ENCODE data around the gene ELMOD2. TPM values are rescaled to one million over a fixed set of nuclear protein-coding genes. Genes with fewer than 3 reads are reported as not detected.

Gene ELMOD2
- total RNA-seq, 1 experiment from 2014 or later: 37.2 TPM

DNA sequence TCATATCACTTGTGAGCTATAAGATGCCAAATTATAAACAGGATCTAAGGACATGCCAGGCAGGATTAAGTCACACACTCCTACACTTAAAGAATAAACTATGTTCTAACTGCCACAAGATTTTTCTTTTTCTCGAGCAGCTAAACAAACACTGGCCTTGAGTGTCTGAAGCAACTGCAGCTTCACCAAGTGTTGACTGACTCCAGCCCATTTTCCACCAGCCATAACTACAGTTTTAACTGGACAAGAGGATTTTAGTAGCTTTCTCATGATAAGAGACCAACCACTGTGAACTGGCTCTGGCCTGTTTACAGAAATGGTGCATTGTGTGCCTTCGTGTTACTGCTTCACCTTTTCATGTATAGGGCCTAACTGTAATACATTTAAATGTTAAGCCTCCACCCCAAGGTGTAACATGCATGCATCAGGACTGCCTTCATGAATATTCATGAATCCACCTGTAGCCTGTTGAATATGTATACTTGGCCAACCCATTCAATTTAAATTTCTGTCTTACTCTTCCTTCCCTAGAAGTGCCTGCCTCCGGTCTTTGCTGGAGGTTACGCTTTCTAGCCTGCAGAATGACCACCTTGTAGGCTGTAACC, 34.0 kb downstream of the ELMOD2 start:
- H3K27ac ChIP-seq (ENCODE audit: low read depth, low read length, poor library complexity, severe bottlenecking): no peak overlapping the region
- CTCF ChIA-PET: no interaction called here

DNA sequence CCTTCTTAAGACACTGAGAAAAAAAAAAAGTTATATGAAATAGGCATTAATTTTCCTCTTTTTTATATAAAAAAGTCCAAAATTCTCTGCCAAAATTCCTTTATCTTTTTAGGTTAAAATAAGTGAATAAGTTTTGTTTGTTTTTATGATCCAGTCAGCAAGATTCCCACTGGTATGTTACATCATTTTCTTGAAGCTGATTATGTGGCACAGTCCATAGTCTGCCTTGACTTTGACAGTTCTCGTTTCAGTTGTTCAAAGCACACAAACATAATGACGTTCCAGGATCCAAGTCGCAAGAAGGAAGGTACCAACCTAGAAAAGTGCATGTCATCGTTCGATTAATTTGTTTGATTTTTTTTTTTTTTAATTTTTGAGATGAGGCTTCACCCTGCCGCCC, 35.7 kb downstream of the ELMOD2 start:
- intact Hi-C loops (cut with micrococcal nuclease; ENCODE audit: unreplicated experiment): no loop called here
- no peak for TF ChIP-seq EZH2 (IDR thresholded peaks at IDR 0.05; ENCODE audit: borderline replicate concordance, low read depth, low read length, poor library complexity, severe bottlenecking)
- TF ChIP-seq, protein P1, sequence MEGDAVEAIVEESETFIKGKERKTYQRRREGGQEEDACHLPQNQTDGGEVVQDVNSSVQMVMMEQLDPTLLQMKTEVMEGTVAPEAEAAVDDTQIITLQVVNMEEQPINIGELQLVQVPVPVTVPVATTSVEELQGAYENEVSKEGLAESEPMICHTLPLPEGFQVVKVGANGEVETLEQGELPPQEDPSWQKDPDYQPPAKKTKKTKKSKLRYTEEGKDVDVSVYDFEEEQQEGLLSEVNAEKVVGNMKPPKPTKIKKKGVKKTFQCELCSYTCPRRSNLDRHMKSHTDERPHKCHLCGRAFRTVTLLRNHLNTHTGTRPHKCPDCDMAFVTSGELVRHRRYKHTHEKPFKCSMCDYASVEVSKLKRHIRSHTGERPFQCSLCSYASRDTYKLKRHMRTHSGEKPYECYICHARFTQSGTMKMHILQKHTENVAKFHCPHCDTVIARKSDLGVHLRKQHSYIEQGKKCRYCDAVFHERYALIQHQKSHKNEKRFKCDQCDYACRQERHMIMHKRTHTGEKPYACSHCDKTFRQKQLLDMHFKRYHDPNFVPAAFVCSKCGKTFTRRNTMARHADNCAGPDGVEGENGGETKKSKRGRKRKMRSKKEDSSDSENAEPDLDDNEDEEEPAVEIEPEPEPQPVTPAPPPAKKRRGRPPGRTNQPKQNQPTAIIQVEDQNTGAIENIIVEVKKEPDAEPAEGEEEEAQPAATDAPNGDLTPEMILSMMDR (conservative IDR thresholded peaks at IDR 0.05; ENCODE audit: low read depth, low read length): no peak
- BruUV-seq (replicated peaks): no TSS peak
- POLR2A ChIA-PET (ENCODE audit: low non-redundant PET): no interaction called here
- CTCF ChIA-PET: no interaction called here
- H3K27ac ChIP-seq (ENCODE audit: low read depth, low read length, poor library complexity, severe bottlenecking): no peak overlapping the region
- H3K4me3 ChIP-seq (ENCODE audit: low read depth, low read length, poor library complexity, severe bottlenecking): no peak overlapping the region
- H3K4me1 ChIP-seq (ENCODE audit: insufficient read depth, low read length, poor library complexity, severe bottlenecking): no peaks in the 10 kb centered on the region
- H3K9me3 ChIP-seq (ENCODE audit: low read depth, low read length, poor library complexity, severe bottlenecking): no peaks in the 10 kb centered on the region
- H3K27me3 ChIP-seq (replicated peaks; ENCODE audit: insufficient read depth, low read depth, low read length, poor library complexity): no peaks in the 10 kb centered on the region
- DNase-seq (ENCODE audit: low spot score): no peak
- H3K36me3 ChIP-seq (ENCODE audit: insufficient read depth, low read length, poor library complexity, severe bottlenecking): no peaks in the 10 kb centered on the region

More for the DNA sequence above, 34.0 kb downstream of the ELMOD2 start:
- POLR2A ChIA-PET (ENCODE audit: low non-redundant PET): no interaction called here
- Histone ChIP-seq H3K36me3 (ENCODE audit: insufficient read depth, low read length, poor library complexity, severe bottlenecking) (no peaks in the 10 kb centered on the region), H3K9me3 (ENCODE audit: low read depth, low read length, poor library complexity, severe bottlenecking) (no peaks in the 10 kb centered on the region), H3K4me3 (ENCODE audit: low read depth, low read length, poor library complexity, severe bottlenecking) (no peak overlapping the region), H3K27me3 (replicated peaks; ENCODE audit: insufficient read depth, low read depth, low read length, poor library complexity) (no peaks in the 10 kb centered on the region), H3K4me1 (ENCODE audit: insufficient read depth, low read length, poor library complexity, severe bottlenecking) (no peaks in the 10 kb centered on the region)
- no TSS peak for BruUV-seq (replicated peaks)
- intact Hi-C loops (cut with micrococcal nuclease; ENCODE audit: unreplicated experiment): no loop called here
- TF ChIP-seq, protein P1 (conservative IDR thresholded peaks at IDR 0.05; ENCODE audit: low read depth, low read length): no peak
- TF ChIP-seq EZH2 (IDR thresholded peaks at IDR 0.05; ENCODE audit: borderline replicate concordance, low read depth, low read length, poor library complexity, severe bottlenecking): no peak
- no peak for DNase-seq (ENCODE audit: low spot score)

DNA sequence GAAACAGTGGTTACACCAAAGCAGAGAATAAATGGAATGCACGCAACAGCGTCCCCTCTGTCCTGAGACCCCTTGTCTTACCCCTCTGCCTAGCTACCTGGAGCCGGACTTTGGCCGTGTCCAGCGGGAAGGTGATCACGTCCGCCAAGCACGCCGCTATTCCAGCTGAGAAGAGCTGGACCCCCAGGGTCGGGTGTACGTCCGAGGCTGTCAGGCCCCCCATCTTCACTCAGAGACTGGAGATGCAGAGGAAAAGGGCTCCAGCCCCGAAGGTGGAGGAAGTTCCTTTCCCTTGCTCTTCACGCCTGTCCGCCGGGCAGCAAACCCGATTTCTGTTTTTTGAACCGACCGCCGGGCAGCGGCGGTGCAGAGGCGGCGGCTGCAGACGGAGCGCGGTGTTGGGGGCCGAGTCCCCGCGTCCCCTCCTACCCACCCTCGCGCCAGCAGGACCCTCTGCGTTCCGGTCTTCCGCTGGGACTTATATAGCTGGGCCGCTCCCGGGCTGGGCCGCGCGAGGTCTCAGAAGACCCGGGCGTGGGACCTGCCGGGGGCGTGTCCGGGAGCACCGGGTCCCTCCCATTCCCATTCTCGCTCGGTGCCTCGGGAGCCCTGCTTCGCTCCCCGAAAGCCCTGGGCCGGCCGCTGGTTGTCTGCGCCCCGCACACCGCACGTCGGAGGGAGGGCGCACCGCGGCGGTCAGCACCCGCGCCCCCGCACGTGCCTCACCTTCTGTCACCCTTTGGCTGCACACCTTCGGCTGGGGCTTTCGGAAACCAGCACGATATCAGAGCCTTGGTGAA, 44.7 kb downstream of the ELMOD2 start, which contains the start of gene UCP1:
Gene UCP1 (minus strand): TSS at position 455 of the 800 bp plus-strand sequence. CDS start 232 bp downstream, at position 223.
- no peaks in the 10 kb centered on the region for H3K4me1 ChIP-seq (ENCODE audit: insufficient read depth, low read length, poor library complexity, severe bottlenecking)
- H3K9me3 ChIP-seq (ENCODE audit: low read depth, low read length, poor library complexity, severe bottlenecking): no peaks in the 10 kb centered on the region
- CTCF ChIA-PET: no interaction called here
- POLR2A ChIA-PET (ENCODE audit: low non-redundant PET): no interaction called here
- H3K4me3 ChIP-seq (ENCODE audit: low read depth, low read length, poor library complexity, severe bottlenecking): peak within 1 kb of the TSS; percentile 38
- peaks cover 59% of the 10 kb centered on the region for H3K27me3 ChIP-seq (replicated peaks; ENCODE audit: insufficient read depth, low read depth, low read length, poor library complexity)
- H3K36me3 ChIP-seq (ENCODE audit: insufficient read depth, low read length, poor library complexity, severe bottlenecking): no peaks in the 10 kb centered on the region
- H3K27ac ChIP-seq (ENCODE audit: low read depth, low read length, poor library complexity, severe bottlenecking): no peak within 1 kb of the TSS
- BruUV-seq (replicated peaks): no TSS peak
- peak; percentile 31 for DNase-seq (ENCODE audit: low spot score)
- TF ChIP-seq EZH2 (IDR thresholded peaks at IDR 0.05; ENCODE audit: borderline replicate concordance, low read depth, low read length, poor library complexity, severe bottlenecking): peak; percentile 81
- TF ChIP-seq, protein P1 (conservative IDR thresholded peaks at IDR 0.05; ENCODE audit: low read depth, low read length): no peak
- intact Hi-C loops (cut with micrococcal nuclease; ENCODE audit: unreplicated experiment): no loop called here
